ENCODE results near the gene SPATA31C2. TPM values are rescaled to one million over a fixed set of nuclear protein-coding genes. Genes with fewer than 3 reads are reported as not detected.

The SPATA31C2 gene
- not detected for total RNA-seq

DNA sequence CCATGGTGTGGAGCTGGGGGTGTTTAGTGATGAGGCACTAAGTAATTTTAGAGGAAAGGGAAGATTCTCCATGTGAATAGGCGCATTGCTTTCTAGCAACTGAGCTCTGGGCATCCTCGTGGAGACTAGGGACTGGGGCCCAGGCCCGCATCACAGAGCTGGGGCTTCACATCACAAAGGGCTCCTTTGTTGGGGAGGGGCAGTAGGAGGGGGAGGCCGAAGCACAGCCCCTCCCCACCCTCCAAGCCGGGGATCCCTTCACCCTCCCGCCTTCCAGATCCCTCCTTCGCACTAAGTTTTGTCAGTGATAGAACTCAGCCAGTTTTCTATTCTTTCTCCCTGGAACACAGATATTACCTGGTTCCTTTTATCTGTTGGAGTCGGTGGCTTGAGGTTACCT is at the start of gene SPATA31C2:
Gene SPATA31C2 (minus strand): TSS at position 101 of the 400 bp plus-strand sequence. CDS start 29 bp downstream, at position 72.

Other genes with a start within 250 kb of the SPATA31C2 start
- gene SPATA31C1, start 220.5 kb downstream of the SPATA31C2 start, total RNA-seq = not detected
- 1 to 10 TPM; 2.0 to 2.6 TPM for gene CDK20, start 163.9 kb downstream of the SPATA31C2 start, total RNA-seq
- 10 to 100 TPM; 27.7 to 28.0 TPM for gene SPIN1, start 250.0 kb upstream of the SPATA31C2 start, total RNA-seq

Data from activated naive CD4-positive, alpha-beta T cell treated with anti-CD3 and anti-CD28 coated beads, Interleukin-2, amount 10 ng/mL, durations not matched to agents 5 hours and 36 hours (primary cell).